ENCODE results near the gene ROS1. TPM values are rescaled to one million over a fixed set of nuclear protein-coding genes. Genes with fewer than 3 reads are reported as not detected.

The ROS1 gene
- total RNA-seq, 1 donor from 2014 or later, result not detected

GRCh38 chr6:117418320-117418719 lies 7.4 kb downstream of the ROS1 start:
- DNase-seq (ENCODE audit: low spot score), result no peak
- Mint-ChIP-seq H3K27ac (no peak overlapping the region), H3K27me3 (ENCODE audit: low read depth) (peaks cover 4% of the 10 kb centered on the region), H3K4me1 (ENCODE audit: low read depth) (no peaks in the 10 kb centered on the region), H3K4me3 (ENCODE audit: low read depth) (no peak overlapping the region), H3K36me3 (ENCODE audit: low read depth) (no peaks in the 10 kb centered on the region), H3K9me3 (no peaks in the 10 kb centered on the region)
- intact Hi-C loops (cut with micrococcal nuclease), result no loop called here

- intact Hi-C loops (cut with micrococcal nuclease), result no loop called here
- DNase-seq (ENCODE audit: low spot score), result no peak
- no peaks in the 10 kb centered on the region for H3K4me1 Mint-ChIP-seq (ENCODE audit: low read depth)
- H3K27ac Mint-ChIP-seq, result no peak overlapping the region
- H3K27me3 Mint-ChIP-seq (ENCODE audit: low read depth), result peaks cover 4% of the 10 kb centered on the region
- H3K9me3 Mint-ChIP-seq, result no peaks in the 10 kb centered on the region
- no peak overlapping the region for H3K4me3 Mint-ChIP-seq (ENCODE audit: low read depth)
- H3K36me3 Mint-ChIP-seq (ENCODE audit: low read depth), result no peaks in the 10 kb centered on the region
These were observed 7.9 kb downstream of the ROS1 start for GRCh38 chr6:117417851-117418250.

GRCh38 chr6:117414770-117415169 lies 11.0 kb downstream of the ROS1 start:
- Mint-ChIP-seq H3K27me3 (ENCODE audit: low read depth) (peaks cover 9% of the 10 kb centered on the region), H3K4me1 (ENCODE audit: low read depth) (no peaks in the 10 kb centered on the region), H3K9me3 (no peaks in the 10 kb centered on the region), H3K4me3 (ENCODE audit: low read depth) (no peak overlapping the region), H3K27ac (no peak overlapping the region), H3K36me3 (ENCODE audit: low read depth) (no peaks in the 10 kb centered on the region)
- no peak for DNase-seq (ENCODE audit: low spot score)
- intact Hi-C loops (cut with micrococcal nuclease), result no loop called here

- no peaks in the 10 kb centered on the region for H3K36me3 Mint-ChIP-seq (ENCODE audit: low read depth)
These were observed 14.3 kb downstream of the ROS1 start for GRCh38 chr6:117411474-117411873.

GRCh38 chr6:117409863-117410262 lies 15.9 kb downstream of the ROS1 start:
- H3K4me3 Mint-ChIP-seq (ENCODE audit: low read depth), result no peak overlapping the region
- intact Hi-C loops (cut with micrococcal nuclease), result no loop called here
- H3K27ac Mint-ChIP-seq, result no peak overlapping the region
- no peaks in the 10 kb centered on the region for H3K4me1 Mint-ChIP-seq (ENCODE audit: low read depth)
- no peaks in the 10 kb centered on the region for H3K36me3 Mint-ChIP-seq (ENCODE audit: low read depth)
- DNase-seq (ENCODE audit: low spot score), result no peak
- no peaks in the 10 kb centered on the region for H3K9me3 Mint-ChIP-seq
- H3K27me3 Mint-ChIP-seq (ENCODE audit: low read depth), result peaks cover 12% of the 10 kb centered on the region

More at GRCh38 chr6:117411474-117411873, 14.3 kb downstream of the ROS1 start:
- DNase-seq (ENCODE audit: low spot score), result no peak
- no peaks in the 10 kb centered on the region for H3K9me3 Mint-ChIP-seq
- peaks cover 12% of the 10 kb centered on the region for H3K27me3 Mint-ChIP-seq (ENCODE audit: low read depth)
- H3K4me1 Mint-ChIP-seq (ENCODE audit: low read depth), result no peaks in the 10 kb centered on the region
- H3K4me3 Mint-ChIP-seq (ENCODE audit: low read depth), result no peak overlapping the region
- intact Hi-C loops (cut with micrococcal nuclease), result no loop called here
- no peak overlapping the region for H3K27ac Mint-ChIP-seq

- Mint-ChIP-seq H3K36me3 (ENCODE audit: low read depth) (no peaks in the 10 kb centered on the region), H3K4me1 (ENCODE audit: low read depth) (no peaks in the 10 kb centered on the region), H3K9me3 (no peaks in the 10 kb centered on the region), H3K4me3 (ENCODE audit: low read depth) (no peak overlapping the region), H3K27ac (no peak overlapping the region), H3K27me3 (ENCODE audit: low read depth) (peaks cover 12% of the 10 kb centered on the region)
- DNase-seq (ENCODE audit: low spot score), result no peak
- intact Hi-C loops (cut with micrococcal nuclease), result no loop called here
These were observed 16.3 kb downstream of the ROS1 start for GRCh38 chr6:117409420-117409819.

- Mint-ChIP-seq H3K27me3 (ENCODE audit: low read depth) (peaks cover 2% of the 10 kb centered on the region), H3K4me3 (ENCODE audit: low read depth) (no peak overlapping the region), H3K4me1 (ENCODE audit: low read depth) (no peaks in the 10 kb centered on the region), H3K27ac (no peak overlapping the region), H3K9me3 (no peaks in the 10 kb centered on the region), H3K36me3 (ENCODE audit: low read depth) (no peaks in the 10 kb centered on the region)
- intact Hi-C loops (cut with micrococcal nuclease), result no loop called here
- no peak for DNase-seq (ENCODE audit: low spot score)
These were observed 21.2 kb downstream of the ROS1 start for GRCh38 chr6:117404548-117404947.

- DNase-seq (ENCODE audit: low spot score), result no peak
- intact Hi-C loops (cut with micrococcal nuclease), result no loop called here
- Mint-ChIP-seq H3K27me3 (ENCODE audit: low read depth) (no peaks in the 10 kb centered on the region), H3K36me3 (ENCODE audit: low read depth) (no peaks in the 10 kb centered on the region), H3K4me3 (ENCODE audit: low read depth) (no peak overlapping the region), H3K9me3 (no peaks in the 10 kb centered on the region), H3K4me1 (ENCODE audit: low read depth) (no peaks in the 10 kb centered on the region), H3K27ac (no peak overlapping the region)
These were observed 23.9 kb downstream of the ROS1 start for GRCh38 chr6:117401799-117402198.

- no peaks in the 10 kb centered on the region for H3K9me3 Mint-ChIP-seq
- H3K4me3 Mint-ChIP-seq (ENCODE audit: low read depth), result no peak overlapping the region
- intact Hi-C loops (cut with micrococcal nuclease), result no loop called here
- H3K27me3 Mint-ChIP-seq (ENCODE audit: low read depth), result no peaks in the 10 kb centered on the region
- no peak for DNase-seq (ENCODE audit: low spot score)
- no peaks in the 10 kb centered on the region for H3K36me3 Mint-ChIP-seq (ENCODE audit: low read depth)
- H3K4me1 Mint-ChIP-seq (ENCODE audit: low read depth), result no peaks in the 10 kb centered on the region
- H3K27ac Mint-ChIP-seq, result no peak overlapping the region
These were observed 25.8 kb downstream of the ROS1 start for GRCh38 chr6:117399924-117400323.

GRCh38 chr6:117399126-117399525 lies 26.6 kb downstream of the ROS1 start:
- DNase-seq (ENCODE audit: low spot score), result no peak
- no peaks in the 10 kb centered on the region for H3K36me3 Mint-ChIP-seq (ENCODE audit: low read depth)
- no peaks in the 10 kb centered on the region for H3K9me3 Mint-ChIP-seq
- H3K27me3 Mint-ChIP-seq (ENCODE audit: low read depth), result no peaks in the 10 kb centered on the region
- H3K4me1 Mint-ChIP-seq (ENCODE audit: low read depth), result no peaks in the 10 kb centered on the region
- intact Hi-C loops (cut with micrococcal nuclease), result no loop called here
- no peak overlapping the region for H3K4me3 Mint-ChIP-seq (ENCODE audit: low read depth)
- H3K27ac Mint-ChIP-seq, result no peak overlapping the region

GRCh38 chr6:117397536-117398227 lies 28.1 kb downstream of the ROS1 start:
- Mint-ChIP-seq H3K36me3 (ENCODE audit: low read depth) (no peaks in the 10 kb centered on the region), H3K27ac (no peak overlapping the region), H3K4me3 (ENCODE audit: low read depth) (no peak overlapping the region), H3K4me1 (ENCODE audit: low read depth) (no peaks in the 10 kb centered on the region), H3K9me3 (no peaks in the 10 kb centered on the region), H3K27me3 (ENCODE audit: low read depth) (no peaks in the 10 kb centered on the region)
- intact Hi-C loops (cut with micrococcal nuclease), result no loop called here
- no peak for DNase-seq (ENCODE audit: low spot score)

GRCh38 chr6:117396228-117396627 lies 29.5 kb downstream of the ROS1 start:
- Mint-ChIP-seq H3K27me3 (ENCODE audit: low read depth) (no peaks in the 10 kb centered on the region), H3K27ac (no peak overlapping the region), H3K36me3 (ENCODE audit: low read depth) (no peaks in the 10 kb centered on the region), H3K4me1 (ENCODE audit: low read depth) (no peaks in the 10 kb centered on the region), H3K4me3 (ENCODE audit: low read depth) (no peak overlapping the region), H3K9me3 (no peaks in the 10 kb centered on the region)
- DNase-seq (ENCODE audit: low spot score), result no peak
- intact Hi-C loops (cut with micrococcal nuclease), result no loop called here

- no peak overlapping the region for H3K27ac Mint-ChIP-seq
These were observed 30.6 kb downstream of the ROS1 start for GRCh38 chr6:117395164-117395563.

GRCh38 chr6:117393045-117393444 lies 32.7 kb downstream of the ROS1 start:
- Mint-ChIP-seq H3K27ac (no peak overlapping the region), H3K4me3 (ENCODE audit: low read depth) (no peak overlapping the region), H3K27me3 (ENCODE audit: low read depth) (no peaks in the 10 kb centered on the region), H3K36me3 (ENCODE audit: low read depth) (no peaks in the 10 kb centered on the region), H3K4me1 (ENCODE audit: low read depth) (no peaks in the 10 kb centered on the region), H3K9me3 (no peaks in the 10 kb centered on the region)
- DNase-seq (ENCODE audit: low spot score), result no peak
- intact Hi-C loops (cut with micrococcal nuclease), result no loop called here

More at GRCh38 chr6:117395164-117395563, 30.6 kb downstream of the ROS1 start:
- intact Hi-C loops (cut with micrococcal nuclease), result no loop called here
- H3K4me1 Mint-ChIP-seq (ENCODE audit: low read depth), result no peaks in the 10 kb centered on the region
- no peak overlapping the region for H3K4me3 Mint-ChIP-seq (ENCODE audit: low read depth)
- H3K36me3 Mint-ChIP-seq (ENCODE audit: low read depth), result no peaks in the 10 kb centered on the region
- no peak for DNase-seq (ENCODE audit: low spot score)
- H3K27me3 Mint-ChIP-seq (ENCODE audit: low read depth), result no peaks in the 10 kb centered on the region
- H3K9me3 Mint-ChIP-seq, result no peaks in the 10 kb centered on the region

All from activated T-helper 2 cell treated with anti-CD3 and anti-CD28 coated beads, Interferon-gamma antibody, Interleukin-2, Interleukin-4, amounts not matched to agents 10 μg/mL and 5 μg/mL and 100 μg/mL, durations not matched to agents 14 hours and 24 hours and 36 hours (primary cell).